HG02973 (cell line): ENCODE results near the gene RHOBTB1.
A peak's percentile ranks its signal among the peaks of the same experiment; 100 is the strongest.

Source experiments
- ATAC-seq: cut with Tn5 transposase; IDR thresholded peaks from one replicate; pipeline ENCODE4 v1.9.1; 2021; ENCODE audit warnings: moderate library complexity; ENCODE audit not compliant: unreplicated experiment

Gene RHOBTB1

GRCh38 chr10:60943316-60944057 lies 498 bp downstream of the RHOBTB1 start:
- ATAC-seq: peak; percentile 40

GRCh38 chr10:60942788-60943315 lies 1.1 kb downstream of the RHOBTB1 start:
- peak; percentile 53 for ATAC-seq

GRCh38 chr10:60942134-60942787 lies 1.7 kb downstream of the RHOBTB1 start:
- no peak for ATAC-seq

- ATAC-seq: no peak
Observed at GRCh38 chr10:60940446-60940845, 3.5 kb downstream of the RHOBTB1 start.

- no peak for ATAC-seq
Observed at GRCh38 chr10:60937784-60938654, 6.0 kb downstream of the RHOBTB1 start.

- ATAC-seq: no peak
Observed at GRCh38 chr10:60937022-60937421, 7.0 kb downstream of the RHOBTB1 start.

GRCh38 chr10:60934215-60935175 lies 9.5 kb downstream of the RHOBTB1 start:
- no peak for ATAC-seq

GRCh38 chr10:60932756-60933155 lies 11.2 kb downstream of the RHOBTB1 start:
- ATAC-seq: no peak

- ATAC-seq: no peak
Observed at GRCh38 chr10:60930237-60930636, 13.7 kb downstream of the RHOBTB1 start.

- no peak for ATAC-seq
Observed at GRCh38 chr10:60921633-60922032, 22.4 kb downstream of the RHOBTB1 start.

GRCh38 chr10:60920479-60920878 lies 23.5 kb downstream of the RHOBTB1 start:
- ATAC-seq: no peak

GRCh38 chr10:60919551-60919950 lies 24.4 kb downstream of the RHOBTB1 start:
- no peak for ATAC-seq

- no peak for ATAC-seq
Observed at GRCh38 chr10:60917331-60918280, 26.4 kb downstream of the RHOBTB1 start.

- no peak for ATAC-seq
Observed at GRCh38 chr10:60916025-60916424, 28.0 kb downstream of the RHOBTB1 start.

GRCh38 chr10:60914690-60915141 lies 29.3 kb downstream of the RHOBTB1 start:
- no peak for ATAC-seq

- ATAC-seq: no peak
Observed at GRCh38 chr10:60913657-60914056, 30.3 kb downstream of the RHOBTB1 start.

GRCh38 chr10:60913071-60913470 lies 30.9 kb downstream of the RHOBTB1 start:
- ATAC-seq: no peak

- no peak for ATAC-seq
Observed at GRCh38 chr10:60911715-60912114, 32.3 kb downstream of the RHOBTB1 start.

- no peak for ATAC-seq
Observed at GRCh38 chr10:60911216-60911615, 32.8 kb downstream of the RHOBTB1 start.
